ENCODE results near the gene DHRS9. TPM values are rescaled to one million over a fixed set of nuclear protein-coding genes. Genes with fewer than 3 reads are reported as not detected.

The DHRS9 gene
- total RNA-seq, 1 donor from 2014 or later, result not detected

DNA sequence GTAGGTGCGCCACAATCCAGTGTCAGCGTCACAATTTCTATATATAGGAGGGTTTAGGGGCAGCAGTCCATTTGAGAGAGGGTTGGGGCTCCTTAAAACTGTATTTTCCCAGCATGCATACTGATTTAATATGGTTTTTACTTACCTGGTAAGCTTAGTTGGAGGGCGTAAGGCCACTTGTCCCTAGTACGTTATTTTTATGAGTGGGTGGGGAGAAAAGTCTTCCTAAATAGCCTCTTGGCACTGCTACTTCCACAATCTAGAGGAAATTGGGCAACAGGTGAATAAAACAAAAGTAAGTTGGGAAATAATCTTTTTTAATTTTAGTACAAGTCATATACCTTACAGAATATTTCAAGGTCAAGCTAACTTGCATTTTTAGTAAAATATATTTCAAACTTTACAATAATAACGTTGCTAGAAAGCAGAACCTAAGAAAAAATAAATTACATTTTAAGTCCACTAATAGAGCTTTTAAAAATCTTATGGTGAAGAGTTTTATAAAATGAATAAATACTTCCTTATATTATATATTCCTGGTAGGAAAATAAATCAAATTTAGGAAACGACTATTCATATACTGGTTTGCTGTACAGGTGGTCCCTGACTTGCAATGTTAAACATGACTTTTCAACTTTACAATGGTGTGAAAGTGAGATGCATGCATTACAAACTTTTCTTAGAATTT is 20.9 kb downstream of the DHRS9 start:
- Mint-ChIP-seq H3K4me1 (ENCODE audit: unreplicated experiment) (peaks cover 5% of the 10 kb centered on the region), H3K4me3 (ENCODE audit: unreplicated experiment) (no peak overlapping the region), H3K27ac (ENCODE audit: unreplicated experiment) (no peak overlapping the region), H3K36me3 (ENCODE audit: unreplicated experiment) (no peaks in the 10 kb centered on the region), H3K27me3 (ENCODE audit: unreplicated experiment) (peaks cover 20% of the 10 kb centered on the region), H3K9me3 (ENCODE audit: unreplicated experiment) (peaks cover 8% of the 10 kb centered on the region)
- no peak for DNase-seq (ENCODE audit: extremely low spot score, unreplicated experiment)
- TF ChIP-seq, protein P1, sequence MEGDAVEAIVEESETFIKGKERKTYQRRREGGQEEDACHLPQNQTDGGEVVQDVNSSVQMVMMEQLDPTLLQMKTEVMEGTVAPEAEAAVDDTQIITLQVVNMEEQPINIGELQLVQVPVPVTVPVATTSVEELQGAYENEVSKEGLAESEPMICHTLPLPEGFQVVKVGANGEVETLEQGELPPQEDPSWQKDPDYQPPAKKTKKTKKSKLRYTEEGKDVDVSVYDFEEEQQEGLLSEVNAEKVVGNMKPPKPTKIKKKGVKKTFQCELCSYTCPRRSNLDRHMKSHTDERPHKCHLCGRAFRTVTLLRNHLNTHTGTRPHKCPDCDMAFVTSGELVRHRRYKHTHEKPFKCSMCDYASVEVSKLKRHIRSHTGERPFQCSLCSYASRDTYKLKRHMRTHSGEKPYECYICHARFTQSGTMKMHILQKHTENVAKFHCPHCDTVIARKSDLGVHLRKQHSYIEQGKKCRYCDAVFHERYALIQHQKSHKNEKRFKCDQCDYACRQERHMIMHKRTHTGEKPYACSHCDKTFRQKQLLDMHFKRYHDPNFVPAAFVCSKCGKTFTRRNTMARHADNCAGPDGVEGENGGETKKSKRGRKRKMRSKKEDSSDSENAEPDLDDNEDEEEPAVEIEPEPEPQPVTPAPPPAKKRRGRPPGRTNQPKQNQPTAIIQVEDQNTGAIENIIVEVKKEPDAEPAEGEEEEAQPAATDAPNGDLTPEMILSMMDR (IDR thresholded peaks at IDR 0.05), result no peak

- DNase-seq (ENCODE audit: extremely low spot score, unreplicated experiment), result no peak
- Mint-ChIP-seq H3K27ac (ENCODE audit: unreplicated experiment) (no peak overlapping the region), H3K9me3 (ENCODE audit: unreplicated experiment) (no peaks in the 10 kb centered on the region), H3K36me3 (ENCODE audit: unreplicated experiment) (no peaks in the 10 kb centered on the region), H3K27me3 (ENCODE audit: unreplicated experiment) (peaks cover 10% of the 10 kb centered on the region), H3K4me1 (ENCODE audit: unreplicated experiment) (peaks cover 14% of the 10 kb centered on the region), H3K4me3 (ENCODE audit: unreplicated experiment) (no peak overlapping the region)
- TF ChIP-seq, protein P1 (IDR thresholded peaks at IDR 0.05), result no peak
Measured at GRCh38 chr2:169091256-169091655, 21.9 kb downstream of the DHRS9 start.

- no peaks in the 10 kb centered on the region for H3K36me3 Mint-ChIP-seq (ENCODE audit: unreplicated experiment)
- TF ChIP-seq, protein P1 (IDR thresholded peaks at IDR 0.05), result no peak
- peaks cover 14% of the 10 kb centered on the region for H3K4me1 Mint-ChIP-seq (ENCODE audit: unreplicated experiment)
- H3K4me3 Mint-ChIP-seq (ENCODE audit: unreplicated experiment), result no peak overlapping the region
- no peak overlapping the region for H3K27ac Mint-ChIP-seq (ENCODE audit: unreplicated experiment)
- no peaks in the 10 kb centered on the region for H3K9me3 Mint-ChIP-seq (ENCODE audit: unreplicated experiment)
- peaks cover 7% of the 10 kb centered on the region for H3K27me3 Mint-ChIP-seq (ENCODE audit: unreplicated experiment)
- no peak for DNase-seq (ENCODE audit: extremely low spot score, unreplicated experiment)
Measured at GRCh38 chr2:169091761-169092519, 22.6 kb downstream of the DHRS9 start.

GRCh38 chr2:169093535-169093934 is 24.2 kb downstream of the DHRS9 start:
- DNase-seq (ENCODE audit: extremely low spot score, unreplicated experiment), result no peak
- no peaks in the 10 kb centered on the region for H3K36me3 Mint-ChIP-seq (ENCODE audit: unreplicated experiment)
- peaks cover 7% of the 10 kb centered on the region for H3K27me3 Mint-ChIP-seq (ENCODE audit: unreplicated experiment)
- H3K4me1 Mint-ChIP-seq (ENCODE audit: unreplicated experiment), result peaks cover 14% of the 10 kb centered on the region
- no peaks in the 10 kb centered on the region for H3K9me3 Mint-ChIP-seq (ENCODE audit: unreplicated experiment)
- TF ChIP-seq, protein P1 (IDR thresholded peaks at IDR 0.05), result no peak
- no peak overlapping the region for H3K4me3 Mint-ChIP-seq (ENCODE audit: unreplicated experiment)
- H3K27ac Mint-ChIP-seq (ENCODE audit: unreplicated experiment), result no peak overlapping the region

DNA sequence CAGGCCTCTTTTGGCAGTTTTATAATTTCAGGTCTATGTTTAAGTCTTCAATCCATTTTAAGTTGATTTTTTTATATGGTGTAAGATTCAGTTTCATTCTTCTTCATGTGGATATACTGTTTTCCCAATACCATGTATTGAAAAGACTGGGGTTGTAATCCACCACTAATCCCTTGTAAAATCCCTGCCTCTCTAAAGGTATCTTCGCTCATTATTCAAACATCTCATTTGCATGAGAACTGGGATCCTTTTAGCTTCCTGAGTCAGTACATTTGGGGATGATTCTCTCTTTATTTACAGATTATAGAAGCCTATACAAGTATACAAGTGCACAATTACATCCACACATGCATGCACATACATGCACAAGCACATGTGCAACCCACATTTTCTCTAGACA is 25.3 kb downstream of the DHRS9 start:
- Mint-ChIP-seq H3K36me3 (ENCODE audit: unreplicated experiment) (no peaks in the 10 kb centered on the region), H3K9me3 (ENCODE audit: unreplicated experiment) (no peaks in the 10 kb centered on the region), H3K27me3 (ENCODE audit: unreplicated experiment) (peaks cover 14% of the 10 kb centered on the region), H3K4me3 (ENCODE audit: unreplicated experiment) (no peak overlapping the region), H3K27ac (ENCODE audit: unreplicated experiment) (no peak overlapping the region), H3K4me1 (ENCODE audit: unreplicated experiment) (peaks cover 14% of the 10 kb centered on the region)
- DNase-seq (ENCODE audit: extremely low spot score, unreplicated experiment), result no peak
- TF ChIP-seq, protein P1 (IDR thresholded peaks at IDR 0.05), result no peak
